Measurements from ENCODE around the gene ALG2.

ALG2 gene

DNA sequence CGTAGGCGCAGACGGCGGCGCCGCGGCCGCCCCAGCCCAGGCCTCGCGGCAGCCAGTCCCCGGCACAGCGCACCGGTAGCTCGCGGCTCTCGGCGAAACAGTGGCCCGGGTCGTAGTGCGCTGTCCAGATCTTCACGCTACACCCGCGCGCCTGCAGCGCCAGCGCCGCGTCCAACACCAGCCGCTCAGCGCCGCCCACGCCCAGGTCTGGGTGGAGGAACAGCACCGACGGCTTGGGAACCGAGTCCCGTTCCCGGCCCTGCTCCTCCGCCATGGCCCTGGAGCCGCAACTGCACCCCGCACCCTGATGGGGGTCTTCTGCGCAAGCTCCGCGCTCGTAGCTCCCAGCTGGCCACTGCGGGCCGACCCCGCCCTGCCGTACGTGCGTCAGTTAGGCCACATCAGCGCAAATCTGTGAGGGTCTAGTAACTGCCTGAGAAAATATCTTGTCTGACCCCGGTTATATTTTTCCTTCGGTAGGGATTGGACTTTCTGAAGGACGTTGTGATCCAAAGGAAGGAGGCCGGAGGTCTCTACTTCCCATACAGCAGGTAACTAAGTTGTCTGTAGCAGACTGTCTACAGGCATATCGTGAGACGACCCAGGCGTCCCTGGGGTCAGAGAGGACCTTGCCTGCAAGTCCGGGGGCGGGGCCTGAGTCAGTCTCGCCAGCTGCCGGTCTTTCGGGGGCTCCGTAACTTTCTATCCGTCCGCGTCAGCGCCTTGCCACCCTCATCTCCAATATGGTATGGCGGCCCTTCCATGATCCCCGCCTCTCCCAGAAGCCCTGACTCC lies at the start of gene ALG2, which contains the start of gene SEC61B:
ALG2 (minus strand) TSS at position 322 of the 795 bp plus-strand sequence; CDS start at position 274, 48 bp downstream.
SEC61B (plus strand) TSS at position 662 of the 795 bp plus-strand sequence; CDS start at position 744, 82 bp downstream.
- H3K4me3 ChIP-seq (ENCODE audit: low read depth, low read length): peak within 1 kb of the TSS; percentile 97
- H3K27ac ChIP-seq (ENCODE audit: extremely low read depth, low read depth, low read length): peak within 1 kb of the TSS; percentile 92
- CTCF ChIA-PET: interaction anchor here (0.6 to 1.7 kb wide), 5 partner anchors 10 to 524 kb away, joined by 3 to 12 read pairs (median 4); no protein-coding TSS in a partner anchor
- H3K9me3 ChIP-seq (ENCODE audit: control insufficient read depth, insufficient read depth, low read depth, low read length): no peaks in the 10 kb centered on the region
- H3K36me3 ChIP-seq (ENCODE audit: control insufficient read depth in 2 of 2, insufficient read depth in 1 of 2, low read length in 2 of 2): peaks cover 7 to 60% of the 10 kb centered on the region in 2 experiments; a peak in 2 of 3 replicates
- peaks cover 3% of the 10 kb centered on the region for H3K4me1 ChIP-seq (ENCODE audit: control insufficient read depth, insufficient read depth, low read length)
- POLR2A ChIA-PET: interaction anchor here (0.5 to 3.9 kb wide), 17 partner anchors 9 to 876 kb away, joined by 3 to 29 read pairs (median 4); partner anchors contain the start of gene NR4A3
- TF ChIP-seq ZNF501 (tag by site-specific recombination; IDR thresholded peaks at IDR 0.05): peak; percentile 40; the same call in 1 of the 2 replicates
- no peak for TF ChIP-seq HOXC10 (CRISPR knock-in tag; IDR thresholded peaks at IDR 0.05)
- TF ChIP-seq, protein P1, sequence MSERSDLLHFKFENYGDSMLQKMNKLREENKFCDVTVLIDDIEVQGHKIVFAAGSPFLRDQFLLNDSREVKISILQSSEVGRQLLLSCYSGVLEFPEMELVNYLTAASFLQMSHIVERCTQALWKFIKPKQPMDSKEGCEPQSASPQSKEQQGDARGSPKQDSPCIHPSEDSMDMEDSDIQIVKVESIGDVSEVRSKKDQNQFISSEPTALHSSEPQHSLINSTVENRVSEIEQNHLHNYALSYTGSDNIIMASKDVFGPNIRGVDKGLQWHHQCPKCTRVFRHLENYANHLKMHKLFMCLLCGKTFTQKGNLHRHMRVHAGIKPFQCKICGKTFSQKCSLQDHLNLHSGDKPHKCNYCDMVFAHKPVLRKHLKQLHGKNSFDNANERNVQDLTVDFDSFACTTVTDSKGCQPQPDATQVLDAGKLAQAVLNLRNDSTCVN (tag by site-specific recombination; optimal IDR thresholded peaks at IDR 0.05): peak; percentile 72
- TF ChIP-seq ZNF76 (tag by site-specific recombination; IDR thresholded peaks at IDR 0.05; ENCODE audit: borderline replicate concordance, low read depth): peak; percentile 43; the same call in 1 of the 2 replicates
- TF ChIP-seq SP7 (tag by site-specific recombination; IDR thresholded peaks at IDR 0.05): peak; percentile 30; the same call in 1 of the 2 replicates
- no peak for TF ChIP-seq ZNF521 (tag by site-specific recombination; IDR thresholded peaks at IDR 0.05)
- 0 out of 2 replicates have a peak, but pooled peaks have one; percentile 30 for TF ChIP-seq ZNF2 (tag by site-specific recombination; IDR thresholded peaks at IDR 0.05)
- peak; percentile 60 for TF ChIP-seq ZBTB20 (tag by site-specific recombination; IDR thresholded peaks at IDR 0.05)
- peak; percentile 81 for TF ChIP-seq YY2 (tag by site-specific recombination; IDR thresholded peaks at IDR 0.05)
- TF ChIP-seq, protein P2, sequence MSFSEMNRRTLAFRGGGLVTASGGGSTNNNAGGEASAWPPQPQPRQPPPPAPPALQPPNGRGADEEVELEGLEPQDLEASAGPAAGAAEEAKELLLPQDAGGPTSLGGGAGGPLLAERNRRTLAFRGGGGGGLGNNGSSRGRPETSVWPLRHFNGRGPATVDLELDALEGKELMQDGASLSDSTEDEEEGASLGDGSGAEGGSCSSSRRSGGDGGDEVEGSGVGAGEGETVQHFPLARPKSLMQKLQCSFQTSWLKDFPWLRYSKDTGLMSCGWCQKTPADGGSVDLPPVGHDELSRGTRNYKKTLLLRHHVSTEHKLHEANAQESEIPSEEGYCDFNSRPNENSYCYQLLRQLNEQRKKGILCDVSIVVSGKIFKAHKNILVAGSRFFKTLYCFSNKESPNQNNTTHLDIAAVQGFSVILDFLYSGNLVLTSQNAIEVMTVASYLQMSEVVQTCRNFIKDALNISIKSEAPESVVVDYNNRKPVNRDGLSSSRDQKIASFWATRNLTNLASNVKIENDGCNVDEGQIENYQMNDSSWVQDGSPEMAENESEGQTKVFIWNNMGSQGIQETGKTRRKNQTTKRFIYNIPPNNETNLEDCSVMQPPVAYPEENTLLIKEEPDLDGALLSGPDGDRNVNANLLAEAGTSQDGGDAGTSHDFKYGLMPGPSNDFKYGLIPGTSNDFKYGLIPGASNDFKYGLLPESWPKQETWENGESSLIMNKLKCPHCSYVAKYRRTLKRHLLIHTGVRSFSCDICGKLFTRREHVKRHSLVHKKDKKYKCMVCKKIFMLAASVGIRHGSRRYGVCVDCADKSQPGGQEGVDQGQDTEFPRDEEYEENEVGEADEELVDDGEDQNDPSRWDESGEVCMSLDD (tag by site-specific recombination; IDR thresholded peaks at IDR 0.05): peak; percentile 86
- TF ChIP-seq RBAK (tag by site-specific recombination; IDR thresholded peaks at IDR 0.05): no peak
- TF ChIP-seq ZNF366 (tag by site-specific recombination; conservative IDR thresholded peaks at IDR 0.05): 0 out of 2 replicates have a peak, but pooled peaks have one; percentile 19
- no peak for TF ChIP-seq ZNF645 (tag by site-specific recombination; IDR thresholded peaks at IDR 0.05)
- peak; percentile 71 for TF ChIP-seq REST (tag by site-specific recombination; IDR thresholded peaks at IDR 0.05)
- 0 out of 2 replicates have a peak, but pooled peaks have one; percentile 37 for TF ChIP-seq ZEB2 (tag by site-specific recombination; IDR thresholded peaks at IDR 0.05)
- TF ChIP-seq ZNF600 (tag by site-specific recombination; IDR thresholded peaks at IDR 0.05): peak; percentile 64
- TF ChIP-seq ZNF488 (tag by site-specific recombination; IDR thresholded peaks at IDR 0.05): no peak
- TF ChIP-seq SP3 (tag by site-specific recombination; IDR thresholded peaks at IDR 0.05): peak; percentile 94
- TF ChIP-seq GLIS2 (tag by site-specific recombination; IDR thresholded peaks at IDR 0.05): peak; percentile 62
- TF ChIP-seq SP2 (tag by site-specific recombination; IDR thresholded peaks at IDR 0.05): peak; percentile 65
- TF ChIP-seq KLF8 (tag by site-specific recombination; IDR thresholded peaks at IDR 0.05): peak; percentile 86
- TF ChIP-seq KLF7 (tag by site-specific recombination; IDR thresholded peaks at IDR 0.05; ENCODE audit: borderline replicate concordance): peak; percentile 56; the same call in 1 of the 2 replicates
- peak; percentile 46; the same call in 1 of the 2 replicates for TF ChIP-seq KLF9 (tag by site-specific recombination; IDR thresholded peaks at IDR 0.05; ENCODE audit: low read depth)
- peak; percentile 69; the same call in 1 of the 2 replicates for TF ChIP-seq YY1 (tag by site-specific recombination; IDR thresholded peaks at IDR 0.05)
- no peak for TF ChIP-seq ZSCAN30 (tag by site-specific recombination; IDR thresholded peaks at IDR 0.05)
- no peak for TF ChIP-seq BCL11B (tag by site-specific recombination; IDR thresholded peaks at IDR 0.05; ENCODE audit: low read depth)
- peak; percentile 79 for TF ChIP-seq ZXDB (tag by site-specific recombination; IDR thresholded peaks at IDR 0.05)
- no peak for TF ChIP-seq ZNF211 (tag by site-specific recombination; IDR thresholded peaks at IDR 0.05; ENCODE audit: low read depth)
- peak; percentile 35; the same call in 1 of the 2 replicates for TF ChIP-seq EGR2 (tag by site-specific recombination; IDR thresholded peaks at IDR 0.05; ENCODE audit: low read depth)
